GM23338 (cell line): ENCODE results near the gene FKBP5. TPM values are rescaled to one million over a fixed set of nuclear protein-coding genes. Genes with fewer than 3 reads are reported as not detected.

ENCODE experiments used
- ATAC-seq: fragments of 200-7000 bp; cut with Tn5 transposase; 3 replicates; pipeline ENCODE4 v1.9.1; 2020
- DNase-seq: peaks from one replicate; pipeline ENCODE4 v3.0.0-alpha.2; 2015; ENCODE audit warnings: low spot score
- H2AFZ ChIP-seq: fragments of 200-600 bp; sonication (generic); 2 replicates; pipeline ENCODE4 v1.8.0; 2016; ENCODE audit warnings: antibody characterized with exemption, mild to moderate bottlenecking, moderate library complexity
- H3F3A ChIP-seq: fragments of 200-600 bp; sonication (generic); replicated peaks from 2 replicates; pipeline ENCODE4 v1.8.0; 2017; ENCODE audit warnings: antibody characterized with exemption, mixed run types, low read depth
- H3K27ac ChIP-seq: fragments of 200-600 bp; sonication (generic); 2 replicates; pipeline ENCODE4 v1.6.1; 2016; ENCODE audit warnings: low read depth
- H3K27me3 ChIP-seq: fragments of 200-600 bp; sonication (generic); 2 replicates; pipeline ENCODE4 v1.8.0; 2016; ENCODE audit warnings: mild to moderate bottlenecking, mixed run types, moderate library complexity; ENCODE audit not compliant: insufficient read depth
- H3K36me3 ChIP-seq: fragments of 200-600 bp; sonication (generic); 2 replicates; pipeline ENCODE4 v1.8.0; 2016; ENCODE audit warnings: mild to moderate bottlenecking; ENCODE audit not compliant: insufficient read depth
- H3K4me1 ChIP-seq: fragments of 200-600 bp; sonication (generic); 2 replicates; pipeline ENCODE4 v1.8.0; 2016; ENCODE audit warnings: mild to moderate bottlenecking, moderate library complexity; ENCODE audit not compliant: insufficient read depth
- H3K4me2 ChIP-seq: fragments of 200-600 bp; sonication (generic); 2 replicates; pipeline ENCODE4 v1.7.1; 2017; ENCODE audit warnings: mixed run types
- H3K4me3 ChIP-seq: fragments of 200-600 bp; sonication (generic); 2 replicates; pipeline ENCODE4 v1.6.1; 2016; ENCODE audit warnings: mixed run types
- H3K79me2 ChIP-seq: fragments of 200-600 bp; sonication (generic); replicated peaks from 2 replicates; pipeline ENCODE4 v1.8.0; 2017; ENCODE audit warnings: mild to moderate bottlenecking; ENCODE audit not compliant: insufficient read depth
- H3K9me2 ChIP-seq: fragments of 200-600 bp; sonication (generic); 2 replicates; pipeline ENCODE4 v1.8.0; 2017; ENCODE audit not compliant: insufficient read depth
- H4K20me1 ChIP-seq: fragments of 200-600 bp; sonication (generic); replicated peaks from 2 replicates; pipeline ENCODE4 v1.8.0; 2017; ENCODE audit warnings: mild to moderate bottlenecking; ENCODE audit not compliant: insufficient read depth
- H3K27ac Mint-ChIP-seq: 2 replicates; pipeline ENCODE4 v1.8.0; 2020; ENCODE audit warnings: inconsistent platforms, mild to moderate bottlenecking, moderate library complexity, mixed read lengths
- H3K27me3 Mint-ChIP-seq: 3 replicates; pipeline ENCODE4 v1.8.0; 2022; ENCODE audit warnings: low read depth, mild to moderate bottlenecking, moderate library complexity, mixed read lengths, inconsistent platforms; ENCODE audit not compliant: insufficient read depth, poor library complexity
- H3K36me3 Mint-ChIP-seq: 3 replicates; pipeline ENCODE4 v1.8.0; 2021; ENCODE audit warnings: low read depth, mild to moderate bottlenecking, inconsistent platforms, moderate library complexity, mixed read lengths
- H3K4me1 Mint-ChIP-seq: 3 replicates; pipeline ENCODE4 v1.8.0; 2020; ENCODE audit warnings: mild to moderate bottlenecking, inconsistent platforms, mixed read lengths
- H3K4me3 Mint-ChIP-seq: 3 replicates; pipeline ENCODE4 v1.8.0; 2021; ENCODE audit warnings: moderate library complexity, mild to moderate bottlenecking, inconsistent platforms, mixed read lengths
- H3K9me3 Mint-ChIP-seq: 3 replicates; pipeline ENCODE4 v1.8.0; 2020; ENCODE audit warnings: moderate library complexity, mild to moderate bottlenecking, inconsistent platforms, mixed read lengths
- CREB1 ChIP-seq: fragments of 250-450 bp; sonication (Bioruptor Pico); IDR thresholded peaks from 2 replicates; pipeline ENCODE4 v1.5.0; 2020; ENCODE audit warnings: low read depth, mild to moderate bottlenecking, moderate library complexity
- CTCF ChIP-seq, 2 experiments: fragments of 200-600 bp in 1 of 2; sonication (generic) in 1 of 2; conservative IDR thresholded peaks; 2 replicates each; pipeline versions ENCODE4 v1.5.1 to v1.6.1; 2016 to 2017; ENCODE audit warnings: antibody characterized with exemption in 2 of 2, low read depth in 2 of 2, mild to moderate bottlenecking in 2 of 2, moderate library complexity in 1 of 2
- ETS1 ChIP-seq: IDR thresholded peaks from 2 replicates; pipeline ENCODE4 v1.6.1; 2016; ENCODE audit warnings: antibody characterized with exemption
- NANOG ChIP-seq: IDR thresholded peaks from 2 replicates; pipeline ENCODE4 v1.6.1; 2016; ENCODE audit warnings: antibody characterized with exemption, borderline replicate concordance
- POLR2AphosphoS5 ChIP-seq: IDR thresholded peaks from 2 replicates; pipeline ENCODE4 v1.6.1; 2016; ENCODE audit warnings: antibody characterized with exemption, low read depth
- REST ChIP-seq: IDR thresholded peaks from one replicate; pipeline ENCODE4 v1.6.1; 2018; ENCODE audit warnings: antibody characterized with exemption; ENCODE audit not compliant: unreplicated experiment
- ZNF114 ChIP-seq: fragments of 250-450 bp; sonication (Bioruptor Pico); IDR thresholded peaks from 2 replicates; pipeline ENCODE4 v1.5.0; 2020; ENCODE audit warnings: mild to moderate bottlenecking, moderate library complexity
- ZNF331 ChIP-seq: fragments of 250-450 bp; sonication (Bioruptor Pico); IDR thresholded peaks from 2 replicates; pipeline ENCODE4 v1.5.0; 2020; ENCODE audit warnings: low read depth, mild to moderate bottlenecking, moderate library complexity
- ZNF462 ChIP-seq: fragments of 250-450 bp; sonication (Bioruptor Pico); IDR thresholded peaks from 2 replicates; pipeline ENCODE4 v1.5.0; 2020; ENCODE audit warnings: mild to moderate bottlenecking, moderate library complexity
- polyA plus RNA-seq: library from polyadenylated mRNA; unstranded; fragments of >200 nt; fragmentation: Nextera tagmentation; extraction: Ambion mirVana; gene quantifications from 2 replicates; pipeline ENCODE4 v1.2.1, GENCODE V29; 2016
- total RNA-seq: library from RNA; depleted of rRNA; stranded (reverse); fragments of >200 nt; shearing (Covaris generic); gene quantifications from 2 replicates; pipeline ENCODE4 v1.2.3, GENCODE V29; 2014

The FKBP5 gene
- total and polyA plus RNA-seq, 2 experiments from 2014 or later: 19.8 to 28.6 TPM

GRCh38 chr6:35553315-35553714, 135.4 kb downstream of the FKBP5 start:
- ATAC-seq (no peak), DNase-seq (no peak)
- no peaks in the 10 kb centered on the region for H4K20me1 ChIP-seq
- H3F3A ChIP-seq: no peaks in the 10 kb centered on the region
- H2AFZ ChIP-seq: no peak overlapping the region
- no peaks in the 10 kb centered on the region for H3K27me3 ChIP-seq
- no peaks in the 10 kb centered on the region for H3K36me3 Mint-ChIP-seq
- no peaks in the 10 kb centered on the region for H3K4me1 Mint-ChIP-seq
- H3K27me3 Mint-ChIP-seq: no peaks in the 10 kb centered on the region
- H3K9me3 Mint-ChIP-seq: no peaks in the 10 kb centered on the region; the same call in 2 of the 3 replicates
- no peak overlapping the region for H3K4me3 ChIP-seq
- no peak overlapping the region for H3K27ac Mint-ChIP-seq
- H3K4me3 Mint-ChIP-seq: no peak overlapping the region
- 0 out of 2 replicates have a peak, but pooled peaks cover 2% of the 10 kb centered on the region for H3K9me2 ChIP-seq
- H3K4me2 ChIP-seq: no peak overlapping the region
- H3K79me2 ChIP-seq: no peaks in the 10 kb centered on the region
- H3K4me1 ChIP-seq: no peaks in the 10 kb centered on the region
- H3K27ac ChIP-seq: no peak overlapping the region
- H3K36me3 ChIP-seq: no peaks in the 10 kb centered on the region
- TF ChIP-seq REST: no peak
- TF ChIP-seq ZNF114 (CRISPR knock-in tag): no peak
- no peak for TF ChIP-seq ZNF462 (CRISPR knock-in tag)
- TF ChIP-seq CREB1 (CRISPR knock-in tag): no peak
- TF ChIP-seq CTCF (conservative IDR thresholded peaks at IDR 0.05; ENCODE audit: low read depth in 2 of 2): no peak
- no peak for TF ChIP-seq ZNF331 (CRISPR knock-in tag)
- TF ChIP-seq NANOG: no peak
- TF ChIP-seq ETS1: no peak
- no peak for TF ChIP-seq POLR2AphosphoS5
